Measurements from ENCODE around the gene COX6B1. TPM values are rescaled to one million over a fixed set of nuclear protein-coding genes. Genes with fewer than 3 reads are reported as not detected.
A peak's percentile ranks its signal among the peaks of the same experiment; 100 is the strongest.

COX6B1 gene
- polyA plus RNA-seq, 1 experiment, result 463 TPM

DNA sequence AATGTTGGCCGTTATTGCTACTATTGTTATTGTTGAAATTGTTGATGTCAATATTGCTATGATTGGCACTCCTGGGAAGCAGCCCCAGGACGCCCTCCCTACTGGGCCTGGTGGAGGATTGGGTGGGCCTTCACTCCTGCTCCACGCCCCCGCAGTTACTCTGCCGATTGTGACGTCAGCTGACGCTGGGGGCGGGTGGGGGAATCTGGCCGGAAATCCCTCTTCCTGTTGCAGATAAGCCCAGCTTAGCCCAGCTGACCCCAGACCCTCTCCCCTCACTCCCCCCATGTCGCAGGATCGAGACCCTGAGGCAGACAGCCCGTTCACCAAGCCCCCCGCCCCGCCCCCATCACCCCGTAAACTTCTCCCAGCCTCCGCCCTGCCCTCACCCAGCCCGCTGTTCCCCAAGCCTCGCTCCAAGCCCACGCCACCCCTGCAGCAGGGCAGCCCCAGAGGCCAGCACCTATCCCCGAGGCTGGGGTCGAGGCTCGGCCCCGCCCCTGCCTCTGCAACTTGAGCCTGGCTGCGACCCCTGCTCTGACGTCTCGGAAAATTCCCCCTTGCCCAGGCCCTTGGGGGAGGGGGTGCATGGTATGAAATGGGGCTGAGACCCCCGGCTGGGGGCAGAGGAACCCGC lies 6.5 kb upstream of the COX6B1 start, which contains the start of gene ETV2:
TSS of gene ETV2 (plus strand) at position 231 of the 637 bp plus-strand sequence. CDS start 716 bp downstream, outside the sequence.
- peaks cover 12% of the 10 kb centered on the region for H3K36me3 ChIP-seq (ENCODE audit: control insufficient read depth, insufficient read depth, low read length)
- DNase-seq (ENCODE audit: low read depth), result no peak
- TF ChIP-seq, protein P1, sequence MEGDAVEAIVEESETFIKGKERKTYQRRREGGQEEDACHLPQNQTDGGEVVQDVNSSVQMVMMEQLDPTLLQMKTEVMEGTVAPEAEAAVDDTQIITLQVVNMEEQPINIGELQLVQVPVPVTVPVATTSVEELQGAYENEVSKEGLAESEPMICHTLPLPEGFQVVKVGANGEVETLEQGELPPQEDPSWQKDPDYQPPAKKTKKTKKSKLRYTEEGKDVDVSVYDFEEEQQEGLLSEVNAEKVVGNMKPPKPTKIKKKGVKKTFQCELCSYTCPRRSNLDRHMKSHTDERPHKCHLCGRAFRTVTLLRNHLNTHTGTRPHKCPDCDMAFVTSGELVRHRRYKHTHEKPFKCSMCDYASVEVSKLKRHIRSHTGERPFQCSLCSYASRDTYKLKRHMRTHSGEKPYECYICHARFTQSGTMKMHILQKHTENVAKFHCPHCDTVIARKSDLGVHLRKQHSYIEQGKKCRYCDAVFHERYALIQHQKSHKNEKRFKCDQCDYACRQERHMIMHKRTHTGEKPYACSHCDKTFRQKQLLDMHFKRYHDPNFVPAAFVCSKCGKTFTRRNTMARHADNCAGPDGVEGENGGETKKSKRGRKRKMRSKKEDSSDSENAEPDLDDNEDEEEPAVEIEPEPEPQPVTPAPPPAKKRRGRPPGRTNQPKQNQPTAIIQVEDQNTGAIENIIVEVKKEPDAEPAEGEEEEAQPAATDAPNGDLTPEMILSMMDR (IDR thresholded peaks at IDR 0.05; ENCODE audit: insufficient read depth, low read depth, low read length), result no peak
- POLR2A ChIA-PET, result no interaction called here
- H3K4me3 ChIP-seq (ENCODE audit: low read depth, low read length), result no peak within 1 kb of the TSS
- CTCF ChIA-PET, result no interaction called here
- no peaks in the 10 kb centered on the region for H3K27me3 ChIP-seq (ENCODE audit: control insufficient read depth, insufficient read depth, low read length)

DNA sequence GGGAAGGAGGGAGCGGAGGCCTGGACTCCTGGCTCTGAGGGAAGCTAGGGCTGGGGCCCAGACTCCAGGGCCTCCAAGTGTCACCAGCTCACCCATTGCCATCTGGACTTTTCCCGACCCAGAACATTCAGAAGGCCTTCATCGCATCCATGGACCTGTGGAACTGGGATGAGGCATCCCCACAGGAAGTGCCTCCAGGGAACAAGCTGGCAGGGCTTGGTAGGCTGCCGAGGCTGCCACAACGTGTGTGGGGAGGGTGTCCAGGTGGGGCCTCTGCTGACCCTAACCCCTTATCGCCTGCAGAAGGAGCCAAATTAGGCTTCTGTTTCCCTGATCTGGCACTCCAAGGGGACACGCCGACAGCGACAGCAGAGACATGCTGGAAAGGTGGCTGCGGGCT lies 5.8 kb upstream of the COX6B1 start:
- CTCF ChIA-PET, result no interaction called here
- H3K4me3 ChIP-seq (ENCODE audit: low read depth, low read length), result no peak overlapping the region
- H3K36me3 ChIP-seq (ENCODE audit: control insufficient read depth, insufficient read depth, low read length), result peaks cover 7% of the 10 kb centered on the region
- no peak for DNase-seq (ENCODE audit: low read depth)
- POLR2A ChIA-PET, result no interaction called here
- TF ChIP-seq, protein P1 (IDR thresholded peaks at IDR 0.05; ENCODE audit: insufficient read depth, low read depth, low read length), result no peak
- H3K27me3 ChIP-seq (ENCODE audit: control insufficient read depth, insufficient read depth, low read length), result no peaks in the 10 kb centered on the region

DNA sequence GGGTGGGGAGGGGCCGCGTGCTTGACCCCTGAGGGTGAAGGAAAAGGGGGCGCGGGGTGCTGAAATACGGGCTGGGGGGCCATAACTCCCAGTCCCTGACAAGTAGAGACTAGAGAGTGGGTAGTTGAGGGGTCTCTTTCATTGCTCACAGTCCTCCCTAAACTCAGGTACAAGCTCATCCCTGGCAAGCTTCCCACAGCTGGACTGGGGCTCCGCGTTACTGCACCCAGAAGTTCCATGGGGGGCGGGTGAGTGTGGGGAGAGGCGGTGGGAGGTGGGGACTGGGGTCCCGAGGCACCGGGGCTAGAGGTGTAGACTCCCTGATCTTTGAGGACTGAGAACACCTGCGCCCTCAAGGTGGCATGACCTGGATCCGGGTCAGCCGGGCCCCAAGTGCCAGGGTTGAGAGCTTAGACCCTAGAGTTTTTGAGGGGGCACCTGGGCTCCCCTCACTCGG lies 5.3 kb upstream of the COX6B1 start:
- TF ChIP-seq, protein P1 (IDR thresholded peaks at IDR 0.05; ENCODE audit: insufficient read depth, low read depth, low read length), result no peak
- Histone ChIP-seq H3K27me3 (ENCODE audit: control insufficient read depth, insufficient read depth, low read length) (no peaks in the 10 kb centered on the region), H3K36me3 (ENCODE audit: control insufficient read depth, insufficient read depth, low read length) (peaks cover 3% of the 10 kb centered on the region), H3K4me3 (ENCODE audit: low read depth, low read length) (peak overlapping the region; percentile 45)
- ChIA-PET POLR2A (no interaction called here), CTCF (no interaction called here)
- DNase-seq (ENCODE audit: low read depth), result no peak

DNA sequence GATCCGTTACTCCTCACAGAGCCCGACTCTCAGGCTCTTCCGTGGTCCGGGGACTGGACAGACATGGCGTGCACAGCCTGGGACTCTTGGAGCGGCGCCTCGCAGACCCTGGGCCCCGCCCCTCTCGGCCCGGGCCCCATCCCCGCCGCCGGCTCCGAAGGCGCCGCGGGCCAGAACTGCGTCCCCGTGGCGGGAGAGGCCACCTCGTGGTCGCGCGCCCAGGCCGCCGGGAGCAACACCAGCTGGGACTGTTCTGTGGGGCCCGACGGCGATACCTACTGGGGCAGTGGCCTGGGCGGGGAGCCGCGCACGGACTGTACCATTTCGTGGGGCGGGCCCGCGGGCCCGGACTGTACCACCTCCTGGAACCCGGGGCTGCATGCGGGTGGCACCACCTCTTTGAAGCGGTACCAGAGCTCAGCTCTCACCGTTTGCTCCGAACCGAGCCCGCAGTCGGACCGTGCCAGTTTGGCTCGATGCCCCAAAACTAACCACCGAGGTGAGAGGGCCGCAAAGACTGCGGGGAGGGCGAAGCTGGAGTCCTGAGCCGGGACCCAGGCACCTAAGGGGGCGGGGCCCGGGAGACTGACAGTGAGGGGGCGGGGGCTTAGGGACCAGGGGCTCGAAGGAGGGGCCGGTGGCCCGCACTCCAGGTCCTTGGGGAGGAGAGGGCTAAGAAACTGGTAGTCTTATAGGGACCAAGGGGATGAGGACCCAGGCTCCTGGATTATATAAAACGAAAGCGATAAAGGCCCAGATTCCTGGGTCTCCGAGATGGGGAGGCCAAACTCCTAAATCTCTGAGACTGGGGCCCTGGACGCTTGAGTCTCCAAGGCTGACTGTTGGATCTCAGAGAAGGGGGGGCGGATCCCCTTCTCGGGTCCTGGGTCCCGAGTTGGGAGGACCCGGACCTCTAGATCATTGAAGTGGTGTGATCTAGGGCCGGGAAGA lies 4.6 kb upstream of the COX6B1 start:
- Histone ChIP-seq H3K36me3 (ENCODE audit: control insufficient read depth, insufficient read depth, low read length) (no peaks in the 10 kb centered on the region), H3K27me3 (ENCODE audit: control insufficient read depth, insufficient read depth, low read length) (no peaks in the 10 kb centered on the region), H3K4me3 (ENCODE audit: low read depth, low read length) (peak overlapping the region; percentile 45)
- no peak for DNase-seq (ENCODE audit: low read depth)
- ChIA-PET CTCF (interaction anchor here (1.1 kb wide), 1 partner anchor 133 kb away, joined by 4 read pairs; no protein-coding TSS in a partner anchor), POLR2A (interaction anchor here (0.6 kb wide), 1 partner anchor 65 kb away, joined by 3 read pairs; no protein-coding TSS in a partner anchor)
- TF ChIP-seq, protein P1 (IDR thresholded peaks at IDR 0.05; ENCODE audit: insufficient read depth, low read depth, low read length), result no peak
